LNCaP clone FGC (cell line): ENCODE results near the gene FOSL1.

Source experiments
- DNase-seq: peaks from one replicate; pipeline ENCODE4 v3.0.0-alpha.2; 2011; ENCODE audit warnings: low read depth
- H3K4me3 ChIP-seq: 2 replicates; pipeline ENCODE4 v1.5.1; 2011; ENCODE audit warnings: mild to moderate bottlenecking, low read depth, low read length, control low read depth
- CTCF ChIP-seq: IDR thresholded peaks from 2 replicates; pipeline ENCODE4 v1.5.1; 2012; ENCODE audit warnings: mild to moderate bottlenecking; ENCODE audit not compliant: control insufficient read depth, insufficient read depth; ENCODE audit errors: extremely low read depth

Gene FOSL1

GRCh38 chr11:65931773-65932557 lies 31.8 kb upstream of the FOSL1 start:
- TF ChIP-seq CTCF: no peak
- H3K4me3 ChIP-seq: no peak overlapping the region
- no peak for DNase-seq

DNA sequence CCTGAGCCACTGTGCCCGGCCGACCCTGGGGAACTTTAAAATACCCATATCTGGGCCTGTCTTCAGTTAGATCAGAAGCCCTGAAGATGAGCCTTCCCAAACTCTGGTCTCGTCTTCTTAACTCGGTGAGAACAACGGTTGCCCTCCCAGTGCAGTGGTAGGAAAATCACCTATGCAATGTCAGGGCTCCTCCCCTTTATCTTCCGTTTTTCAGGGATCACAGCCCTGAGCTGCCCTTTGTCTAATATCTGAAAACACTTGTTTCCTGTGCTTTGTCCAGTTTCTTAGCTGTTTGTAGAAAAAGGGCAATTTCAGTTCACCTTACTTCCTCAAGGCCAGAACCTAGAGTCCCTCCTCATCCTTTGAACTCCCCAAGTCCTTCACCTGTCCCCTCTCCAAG lies 28.5 kb upstream of the FOSL1 start:
- TF ChIP-seq CTCF: no peak
- no peak overlapping the region for H3K4me3 ChIP-seq
- DNase-seq: no peak

- no peak overlapping the region for H3K4me3 ChIP-seq
- no peak for TF ChIP-seq CTCF
- no peak for DNase-seq
These were observed 27.8 kb upstream of the FOSL1 start for GRCh38 chr11:65927904-65928397.

DNA sequence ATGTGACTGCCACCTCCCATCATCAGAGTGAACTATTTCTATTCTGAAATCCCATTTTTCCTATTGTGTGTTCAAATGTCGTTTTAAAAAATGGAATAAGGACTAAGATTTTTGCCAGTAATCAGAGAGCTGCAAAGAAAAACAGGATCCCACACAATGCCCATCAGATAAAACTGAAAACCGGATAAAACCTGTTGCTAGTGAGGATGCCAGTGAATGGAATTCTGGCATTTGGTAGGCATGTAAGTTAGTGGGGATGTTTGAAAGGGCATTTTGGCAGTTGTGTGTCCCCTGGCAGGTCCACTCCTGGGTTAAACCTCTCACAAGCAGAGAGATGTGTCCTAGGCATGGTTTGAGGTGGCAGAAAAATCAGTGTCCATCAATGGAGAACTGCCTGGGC lies 25.2 kb upstream of the FOSL1 start:
- no peak overlapping the region for H3K4me3 ChIP-seq
- DNase-seq: no peak
- no peak for TF ChIP-seq CTCF

DNA sequence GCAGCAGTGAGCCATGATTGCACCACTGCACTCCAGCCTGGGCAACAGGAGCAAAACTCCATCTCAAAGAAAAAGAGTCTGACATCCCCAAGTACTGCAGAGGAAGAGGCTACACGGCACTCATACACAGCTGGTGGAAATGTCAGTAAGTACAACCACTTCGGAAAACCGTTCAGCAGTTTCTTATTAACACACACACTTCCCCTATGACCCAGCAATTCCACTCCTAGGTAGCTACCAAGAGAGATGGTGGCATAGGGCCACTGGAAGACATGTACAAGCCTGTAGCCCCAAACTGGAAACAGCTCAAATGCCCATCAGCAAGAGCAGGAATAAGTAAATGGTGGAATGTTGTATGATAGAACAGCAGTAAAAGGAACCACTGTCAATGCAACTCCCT lies 22.4 kb upstream of the FOSL1 start:
- no peak for TF ChIP-seq CTCF
- no peak for DNase-seq
- no peak overlapping the region for H3K4me3 ChIP-seq

DNA sequence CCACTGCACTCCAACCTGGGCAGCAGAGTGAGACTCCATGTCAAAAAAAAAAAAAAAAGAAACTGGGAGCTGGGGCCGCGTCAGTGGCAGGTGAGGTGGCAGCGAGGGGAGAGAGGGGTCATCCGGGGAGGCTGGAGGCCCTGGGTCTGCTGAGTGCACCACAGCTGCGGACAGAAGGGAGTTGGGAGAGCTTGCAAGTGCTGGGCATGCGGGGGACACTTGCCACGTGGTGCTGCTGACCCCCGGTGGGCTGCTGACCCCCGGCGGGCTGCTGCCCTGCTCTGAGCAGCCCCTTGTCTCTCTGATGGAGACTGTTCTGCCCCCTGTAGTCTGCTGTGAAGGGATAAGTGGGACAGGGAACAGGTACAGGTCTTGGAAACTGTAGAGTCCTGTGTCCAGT lies 21.7 kb upstream of the FOSL1 start:
- TF ChIP-seq CTCF: no peak
- no peak for DNase-seq
- H3K4me3 ChIP-seq: no peak overlapping the region
